Activated gamma-delta T cell treated with Interleukin-2 at 50 U/mL for 16 hours (primary cell): ENCODE measurements around the gene SLC25A14.
"Not testable (repeated sequence)": the region's sequence is repeated elsewhere in the genome, so short reads cannot be mapped to it uniquely, and the experiment has no call there.

ENCODE experiments used
- DNase-seq: peaks from one replicate; pipeline ENCODE4 v3.0.0-alpha.2; 2020

The SLC25A14 gene, protein sequence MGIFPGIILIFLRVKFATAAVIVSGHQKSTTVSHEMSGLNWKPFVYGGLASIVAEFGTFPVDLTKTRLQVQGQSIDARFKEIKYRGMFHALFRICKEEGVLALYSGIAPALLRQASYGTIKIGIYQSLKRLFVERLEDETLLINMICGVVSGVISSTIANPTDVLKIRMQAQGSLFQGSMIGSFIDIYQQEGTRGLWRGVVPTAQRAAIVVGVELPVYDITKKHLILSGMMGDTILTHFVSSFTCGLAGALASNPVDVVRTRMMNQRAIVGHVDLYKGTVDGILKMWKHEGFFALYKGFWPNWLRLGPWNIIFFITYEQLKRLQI

DNA sequence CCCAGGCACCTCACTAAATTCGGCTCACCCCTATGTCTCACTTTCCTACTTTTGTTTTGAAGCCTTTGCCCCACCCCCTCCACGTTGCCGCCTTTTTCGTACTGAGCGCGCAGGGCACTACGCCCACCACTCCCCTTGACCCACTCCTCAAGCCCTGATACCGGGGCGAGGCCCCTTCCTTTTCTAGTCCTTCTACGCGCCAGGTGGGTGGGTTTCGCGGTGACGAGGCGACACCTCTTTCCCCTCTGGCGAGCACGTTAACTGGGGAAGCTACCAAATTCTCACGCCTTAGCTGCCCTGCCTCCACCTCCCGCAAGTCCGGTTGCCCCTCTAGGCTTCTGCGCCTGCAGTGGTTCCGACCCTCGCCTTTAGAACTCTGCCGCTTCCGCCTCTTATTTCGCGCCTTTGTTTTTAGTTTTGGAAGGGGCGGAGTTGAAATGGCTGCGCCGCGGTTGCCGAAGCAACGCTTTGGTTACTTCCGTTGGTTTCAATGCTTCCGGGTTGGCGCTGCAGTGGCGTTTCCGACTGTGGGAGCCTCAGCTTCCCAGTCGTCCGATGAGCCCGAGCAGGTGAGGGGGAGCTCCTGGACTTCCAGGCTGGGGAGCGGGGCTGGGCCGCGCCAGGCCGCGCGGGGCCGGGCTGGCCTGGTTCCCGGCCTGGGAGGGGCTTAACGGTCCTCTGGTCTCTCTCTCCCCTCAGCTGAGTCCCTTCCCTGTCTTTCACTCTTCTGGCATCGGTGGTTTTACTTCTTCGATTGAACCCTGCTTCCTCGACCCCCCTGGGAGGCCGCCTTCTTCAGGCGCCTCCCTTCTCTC, at the start of gene SLC25A14:
Gene SLC25A14 (plus strand): TSS at position 512 of the 815 bp plus-strand sequence. CDS start 360 bp downstream, outside the sequence.
- peak; percentile 64 for DNase-seq

DNA sequence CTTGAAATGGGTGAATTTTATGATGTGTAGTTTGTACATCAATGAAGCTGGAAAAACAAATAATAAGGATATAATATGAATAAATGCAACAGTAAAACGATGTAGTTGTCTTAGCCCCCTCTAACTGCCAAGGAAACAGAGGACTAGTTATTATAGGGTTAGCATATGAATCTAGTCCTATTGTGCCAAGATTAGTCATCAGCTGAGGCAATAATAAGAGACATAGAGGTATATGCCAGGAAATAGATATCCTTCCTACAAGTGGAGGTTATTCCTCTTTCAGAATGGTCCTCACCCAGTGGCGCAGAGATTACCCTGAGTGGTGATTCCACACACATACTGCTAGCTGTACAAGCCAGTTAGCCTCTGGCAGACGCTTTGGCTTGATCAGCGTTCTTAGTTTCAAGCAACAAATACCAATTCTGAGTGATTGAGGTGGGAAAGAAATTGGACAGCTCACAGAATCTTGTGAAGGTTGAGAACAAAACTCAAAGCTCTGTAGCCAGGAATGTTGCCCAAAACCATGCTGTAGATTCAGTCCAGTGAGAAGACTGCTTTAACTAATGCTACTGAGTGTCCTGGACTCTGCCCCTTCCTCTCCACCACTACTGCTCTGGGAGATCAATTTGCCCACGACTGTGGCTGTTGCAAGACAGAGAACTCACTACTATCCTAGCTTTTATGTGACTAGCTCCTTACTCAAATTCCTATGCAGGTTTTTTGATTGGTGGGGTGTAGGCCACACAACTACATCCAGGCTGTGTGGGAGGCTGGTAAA, 44.0 kb upstream of the SLC25A14 start:
- DNase-seq = no peak

DNA sequence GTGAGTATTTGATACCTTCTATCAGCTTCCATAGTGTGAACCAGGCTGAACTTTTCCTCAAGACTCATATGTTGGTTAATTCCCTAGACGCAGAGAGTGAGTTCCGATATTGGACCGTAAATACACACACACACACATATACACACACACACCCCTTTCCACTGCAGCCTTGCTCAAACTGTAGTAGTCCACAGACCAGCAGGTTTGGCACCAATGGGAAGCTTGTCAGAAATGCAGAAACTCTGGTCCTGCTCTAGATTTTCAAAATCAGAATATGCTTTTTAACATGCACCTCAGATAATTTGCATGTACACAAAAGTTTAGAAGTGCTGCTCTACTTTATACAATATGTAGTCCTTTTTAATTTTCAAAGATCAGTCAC, 43.4 kb upstream of the SLC25A14 start:
- no peak for DNase-seq

DNA sequence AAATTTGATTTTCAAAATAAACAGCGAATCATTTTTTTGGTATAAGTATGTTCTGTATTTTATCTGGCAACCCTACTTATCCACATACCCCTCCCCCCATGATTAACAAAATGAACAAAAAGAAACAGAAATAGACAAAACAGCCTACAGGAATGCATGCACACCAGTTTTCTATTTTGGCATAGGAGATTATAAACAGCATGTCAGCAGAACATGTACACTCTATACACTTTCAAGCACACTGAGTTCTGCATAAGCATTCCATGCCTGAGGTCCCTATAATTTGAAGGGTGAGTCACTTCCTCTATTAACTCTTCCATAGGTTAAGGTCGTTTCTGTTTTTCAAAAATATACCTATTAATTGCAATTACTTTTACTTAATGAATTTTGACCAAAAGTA, 43.0 kb upstream of the SLC25A14 start:
- DNase-seq = no peak

DNA sequence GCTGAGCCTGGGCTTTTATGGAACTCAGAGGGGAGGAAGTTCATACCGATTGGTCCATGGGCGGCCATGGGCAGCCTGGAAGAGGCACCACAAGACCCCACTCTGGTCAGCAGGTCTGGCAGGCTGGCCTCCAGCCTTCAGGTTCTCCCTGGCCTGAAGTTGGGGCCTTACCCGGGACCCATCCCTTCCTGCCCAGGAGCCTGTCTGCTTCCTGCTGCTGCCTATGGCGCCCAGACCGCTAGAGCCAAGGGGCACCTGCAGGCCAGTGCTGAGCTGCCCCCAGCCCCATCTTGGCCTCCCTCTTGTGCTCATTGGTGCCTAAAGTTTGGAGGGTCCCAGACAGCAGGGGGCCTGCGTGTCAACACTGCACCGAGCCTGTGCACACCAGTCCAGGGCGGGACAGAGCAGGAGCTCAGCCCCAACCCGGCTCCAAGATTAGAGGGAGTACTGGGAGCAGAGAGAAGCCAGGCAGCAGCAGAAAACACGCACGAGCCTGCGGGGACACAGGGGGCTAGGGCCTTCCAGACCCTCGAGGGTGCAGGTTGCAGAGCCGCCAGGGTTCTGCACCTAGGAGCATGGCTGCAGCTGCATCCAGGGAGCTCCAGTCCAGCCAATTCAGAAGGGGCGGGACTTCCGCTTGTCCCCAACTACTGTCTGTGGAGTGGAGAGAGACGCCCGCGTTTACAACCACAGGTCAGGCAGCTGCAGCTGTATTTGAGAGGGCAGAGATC, 40.3 kb upstream of the SLC25A14 start:
- DNase-seq = no peak

DNA sequence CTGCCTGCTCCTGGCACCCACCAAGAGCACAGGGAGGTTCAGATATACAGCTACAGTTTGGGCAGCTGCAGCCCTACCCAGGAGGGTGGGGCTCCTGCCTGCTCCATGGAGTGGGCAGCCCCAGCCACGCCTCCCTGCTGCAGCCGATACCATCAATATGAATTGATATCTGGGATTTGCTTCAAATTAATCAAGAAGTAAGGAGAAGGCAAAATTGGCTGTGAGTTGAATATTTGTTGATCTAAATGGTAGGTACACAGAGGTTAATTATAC, 39.8 kb upstream of the SLC25A14 start:
- no peak for DNase-seq

DNA sequence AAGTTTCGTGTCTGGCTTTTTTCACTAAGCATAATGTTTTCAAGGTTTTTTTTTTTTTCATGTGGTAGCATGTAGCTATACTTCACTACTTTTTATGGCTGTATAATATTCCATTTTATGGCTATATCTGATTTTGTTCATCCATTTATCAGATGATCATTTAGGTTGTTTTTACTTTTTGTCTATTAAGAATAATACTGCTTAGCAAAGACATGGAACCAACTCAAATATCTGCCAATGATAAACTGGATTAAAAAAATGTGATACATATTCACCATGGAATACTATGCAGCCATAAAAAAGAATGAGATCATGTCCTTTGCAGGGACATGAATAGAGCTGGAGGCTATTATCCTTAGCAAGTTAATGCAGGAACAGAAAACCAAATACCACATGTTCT, 38.3 kb upstream of the SLC25A14 start:
- DNase-seq = no peak

DNA sequence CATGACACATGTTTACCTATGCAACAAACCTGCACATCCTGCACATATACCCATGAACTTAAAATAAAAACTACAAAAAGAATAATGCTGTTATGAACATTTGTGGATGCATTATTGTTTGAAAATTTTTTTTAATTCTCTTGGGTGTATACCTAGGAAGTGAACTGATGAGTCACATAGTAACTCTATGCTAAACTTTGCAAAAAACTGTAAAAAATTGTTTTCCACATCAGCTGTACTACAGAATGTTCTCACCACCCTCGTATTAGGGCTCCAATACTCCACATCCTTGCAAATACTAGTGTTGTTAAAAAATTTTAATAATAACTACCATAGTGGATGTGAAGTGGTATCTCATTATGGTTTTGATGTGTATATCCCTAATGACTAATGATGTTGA, 37.7 kb upstream of the SLC25A14 start:
- DNase-seq = no peak

DNA sequence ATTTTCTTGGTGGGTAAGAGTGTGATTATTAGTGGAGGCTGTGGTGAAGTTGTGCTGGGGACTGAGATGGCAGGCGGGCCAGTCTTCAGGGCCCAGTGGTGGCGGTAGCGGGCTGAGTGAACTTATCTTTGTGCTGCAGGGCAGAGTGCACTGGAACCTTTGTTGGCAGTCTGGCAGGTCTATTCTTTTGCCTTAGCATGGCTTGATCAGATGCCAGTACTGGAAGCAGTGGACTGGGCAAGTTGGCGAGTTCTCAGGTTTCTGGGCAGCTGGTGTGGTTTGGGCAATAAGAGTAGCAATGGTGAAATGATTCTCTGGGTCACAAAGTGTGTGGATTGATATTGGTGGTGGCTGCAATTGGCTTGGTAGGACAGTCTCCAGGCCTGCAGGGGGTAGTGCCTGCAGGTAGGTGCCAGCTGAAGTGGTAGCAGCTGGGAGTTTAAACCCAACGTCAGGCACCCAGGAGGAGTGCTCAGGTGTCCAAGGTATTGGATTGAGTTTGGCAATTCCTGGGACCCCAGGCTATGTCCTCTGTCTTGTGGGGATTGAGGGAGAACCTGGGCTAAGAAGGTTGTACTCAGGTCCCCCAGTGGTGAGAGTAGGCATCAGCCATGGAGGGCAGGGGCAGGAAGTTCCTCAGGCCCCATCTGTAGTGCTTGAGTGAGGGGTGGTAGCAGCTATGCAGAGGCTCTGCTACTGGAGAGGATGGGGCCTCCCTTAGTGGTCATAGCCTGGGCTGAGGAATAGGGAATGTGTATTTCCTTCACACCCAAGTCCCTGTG, 34.9 kb upstream of the SLC25A14 start:
- DNase-seq = no peak

DNA sequence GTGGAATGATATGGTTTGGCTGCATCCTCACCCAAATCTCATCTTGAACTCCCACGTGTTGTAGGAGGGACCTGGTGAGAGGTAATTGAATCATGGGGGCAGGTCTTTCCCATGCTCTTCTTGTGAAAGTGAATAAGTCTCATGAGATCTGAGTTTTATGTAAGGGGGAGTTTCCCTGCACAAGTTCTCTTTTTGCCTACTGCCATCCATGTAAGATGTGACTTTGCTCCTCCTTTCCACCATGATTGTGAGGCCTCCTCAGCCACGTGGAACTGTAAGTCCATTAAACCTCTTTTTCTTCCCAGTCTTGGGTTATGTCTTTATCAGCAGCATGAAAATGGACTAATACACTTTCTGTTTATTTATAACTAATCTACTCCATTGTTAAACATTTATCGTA, 19.8 kb upstream of the SLC25A14 start:
- not testable (repeated sequence) for DNase-seq

DNA sequence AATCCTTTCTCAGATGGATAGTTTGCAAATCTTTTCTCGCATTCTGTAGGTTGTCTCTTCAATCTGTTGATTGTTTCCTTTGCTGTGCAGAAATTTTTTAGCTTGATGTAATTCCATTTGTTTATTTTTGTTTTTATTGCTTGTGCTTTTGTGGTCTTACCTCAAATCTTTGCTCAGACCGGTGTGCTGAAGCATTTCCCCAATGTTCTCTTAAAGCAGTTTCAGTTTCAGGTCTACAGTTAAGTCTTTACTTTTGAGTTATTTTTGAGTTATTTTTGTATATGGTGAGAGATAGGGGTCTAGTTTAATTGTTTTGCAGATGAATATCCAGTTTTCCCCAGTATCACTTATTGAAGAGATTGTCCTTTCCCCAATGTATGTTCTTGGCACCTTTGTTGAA, 18.2 kb upstream of the SLC25A14 start:
- DNase-seq = no peak

DNA sequence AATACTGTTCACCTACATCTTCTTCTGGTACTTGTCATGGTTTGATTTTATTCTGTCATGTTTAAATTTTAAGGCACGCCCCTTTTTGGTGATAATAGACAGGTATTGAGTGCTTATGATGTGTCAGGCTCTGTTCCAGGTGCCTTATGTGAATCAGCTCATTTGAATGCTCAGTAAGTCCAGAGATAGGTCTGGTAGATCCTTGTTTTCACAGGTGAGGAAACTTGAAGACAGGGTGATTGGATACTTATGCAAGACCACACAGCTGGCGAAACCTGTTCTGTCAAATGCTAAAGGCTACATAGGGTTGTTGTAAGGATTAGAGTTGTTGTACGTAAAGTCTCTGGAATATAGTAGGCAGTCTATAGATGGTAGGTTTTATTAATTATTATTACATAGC, 9.6 kb upstream of the SLC25A14 start:
- no peak for DNase-seq

DNA sequence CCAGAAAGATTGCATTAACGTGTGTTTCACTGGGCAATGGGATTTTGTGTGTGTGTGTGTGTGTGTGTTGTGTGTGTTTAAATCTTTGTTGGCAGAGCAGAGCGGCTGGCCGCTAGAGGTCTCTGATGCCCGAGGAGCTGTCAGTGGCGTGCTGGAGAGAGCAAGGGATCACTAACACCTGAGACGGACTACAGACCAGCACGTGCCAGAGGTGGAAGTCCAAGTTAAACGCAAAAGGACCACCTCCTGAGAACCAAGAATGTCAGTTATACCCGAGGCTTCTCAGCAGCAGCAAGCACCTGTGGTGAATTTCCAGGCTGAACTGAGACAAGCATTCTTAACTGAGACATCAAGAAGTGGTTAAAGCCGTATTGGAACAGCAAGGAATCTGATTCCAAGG, 9.0 kb upstream of the SLC25A14 start:
- DNase-seq = peak; percentile 19

DNA sequence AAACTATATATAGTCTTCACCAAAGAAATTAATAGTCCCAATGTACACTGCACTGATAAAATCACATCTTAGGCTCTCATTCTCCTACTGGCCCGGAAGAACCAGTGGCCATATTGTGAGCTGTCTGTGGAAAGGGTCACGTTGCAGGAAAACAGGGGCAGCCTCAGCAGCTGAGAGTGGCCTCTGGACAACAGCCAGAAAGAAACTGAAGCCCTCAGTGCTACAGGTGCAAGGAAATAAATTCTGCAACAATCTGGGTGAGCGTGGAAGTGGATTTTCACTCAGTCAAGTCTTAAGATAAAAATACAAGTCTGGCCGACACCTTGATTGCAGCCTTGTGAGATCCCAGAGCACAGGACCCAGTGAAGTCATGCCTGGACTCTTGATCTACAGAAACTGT, 3.2 kb upstream of the SLC25A14 start:
- DNase-seq = no peak

DNA sequence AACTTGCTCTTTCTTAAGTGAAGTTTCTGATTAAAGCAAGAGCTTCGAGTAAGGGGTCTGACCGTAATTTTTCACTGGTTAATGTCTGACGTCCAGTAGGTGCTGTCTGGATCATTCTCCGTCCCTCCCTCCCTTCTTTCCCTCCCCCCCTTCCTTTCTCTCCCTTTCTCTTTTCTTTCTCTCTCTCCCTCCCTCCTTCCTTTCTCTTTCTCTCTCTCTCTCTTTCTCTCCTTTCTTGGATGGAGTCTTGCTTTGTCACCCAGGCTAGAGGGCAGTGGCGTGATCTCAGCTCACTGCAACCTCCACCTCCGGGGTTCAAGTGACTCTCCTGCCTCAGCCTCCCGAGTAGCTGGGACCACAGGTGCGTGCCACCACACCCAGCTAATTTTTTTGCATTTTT, 850 bp upstream of the SLC25A14 start:
- DNase-seq = not testable (repeated sequence)

DNA sequence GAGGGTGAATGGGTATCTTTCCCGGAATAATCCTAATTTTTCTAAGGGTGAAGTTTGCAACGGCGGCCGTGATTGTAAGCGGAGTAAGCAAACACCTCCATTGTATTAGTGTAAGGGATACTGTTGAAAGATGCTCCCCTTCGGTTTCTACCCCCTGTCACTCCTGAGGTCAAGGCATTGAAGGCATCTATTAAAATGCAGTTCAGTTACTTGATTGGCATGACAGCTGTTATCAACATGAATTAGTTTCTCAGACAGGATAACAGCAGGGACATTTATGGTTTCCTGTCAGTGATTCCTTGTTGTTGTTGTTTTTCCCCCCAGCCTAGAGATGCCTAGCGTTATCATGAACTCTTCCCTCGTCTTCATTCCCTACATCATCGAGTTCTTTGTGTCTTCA, 552 bp downstream of the SLC25A14 start:
- no peak for DNase-seq

DNA sequence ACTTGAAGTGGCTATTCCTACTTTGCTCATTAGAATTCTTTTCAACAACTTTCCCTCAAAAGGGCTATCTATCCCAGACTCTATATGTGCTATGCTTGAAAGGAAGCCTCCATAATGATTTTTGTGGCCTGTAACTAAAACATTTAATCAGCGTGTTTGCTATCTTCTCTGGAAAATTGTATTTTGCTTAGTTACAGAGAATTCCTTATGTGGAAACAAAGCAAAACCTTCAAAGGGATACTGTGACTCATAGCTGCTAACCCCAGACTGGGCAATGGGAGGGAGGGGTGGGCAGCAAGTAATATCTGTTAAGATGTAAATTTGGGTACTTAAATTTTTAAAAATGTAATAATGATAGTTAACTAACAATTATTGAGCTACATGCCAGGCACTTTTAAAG, 3.7 kb downstream of the SLC25A14 start:
- DNase-seq = no peak

DNA sequence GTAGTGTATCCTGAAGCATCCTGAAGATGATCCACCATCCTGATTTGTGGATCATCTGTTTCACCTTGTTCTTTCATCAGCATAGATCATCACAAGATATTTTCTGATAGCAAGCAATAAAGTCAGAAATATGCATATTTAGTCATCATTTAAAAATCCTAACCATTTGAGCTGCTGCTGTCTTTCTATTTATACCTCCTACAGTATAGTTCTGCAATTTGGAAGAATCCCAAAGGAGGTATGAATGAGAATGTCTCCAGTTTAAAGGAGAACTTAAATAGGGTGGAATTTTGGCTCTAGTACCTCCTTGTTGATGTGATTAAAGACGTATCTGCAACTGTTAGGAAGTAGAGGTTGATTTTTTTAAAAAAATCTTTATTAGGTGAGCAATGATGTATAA, 7.6 kb downstream of the SLC25A14 start:
- DNase-seq = no peak

DNA sequence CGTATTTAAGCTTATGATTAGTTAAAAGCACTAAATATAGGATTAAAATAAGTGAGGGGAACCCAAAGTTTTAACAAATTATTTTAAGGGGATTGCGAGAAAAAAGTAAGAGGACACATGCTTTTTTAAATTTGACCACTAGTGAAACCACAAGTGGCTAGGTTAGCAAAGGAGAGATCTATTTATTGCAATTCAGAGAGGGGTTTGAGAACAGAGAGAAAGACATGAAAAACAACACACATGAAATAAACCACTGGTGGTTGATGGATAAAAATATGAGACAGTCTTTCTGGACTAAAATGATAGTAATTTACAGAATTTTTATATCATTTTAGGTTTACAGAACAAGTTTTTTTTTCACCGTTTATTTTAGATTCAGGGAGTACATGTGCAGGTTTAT, 11.8 kb downstream of the SLC25A14 start:
- no peak for DNase-seq

DNA sequence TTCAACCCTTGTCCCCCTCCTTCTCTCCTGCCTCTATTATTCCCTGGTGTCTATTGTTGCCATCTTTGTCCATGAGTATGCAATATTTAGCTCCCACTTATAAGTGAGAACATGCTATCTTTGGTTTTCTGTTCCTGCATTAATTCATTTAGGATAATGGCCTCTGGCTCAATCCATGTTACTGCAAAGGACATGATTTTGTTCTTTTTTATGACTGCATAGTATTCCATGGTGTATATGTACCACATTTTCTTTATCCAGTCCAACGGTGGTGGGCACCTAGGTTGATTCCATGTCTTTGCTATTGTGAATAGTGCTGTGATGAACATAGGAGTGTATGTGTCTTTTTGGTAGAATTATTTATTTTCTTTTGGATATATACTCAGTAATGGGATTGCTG, 12.3 kb downstream of the SLC25A14 start:
- not testable (repeated sequence) for DNase-seq

DNA sequence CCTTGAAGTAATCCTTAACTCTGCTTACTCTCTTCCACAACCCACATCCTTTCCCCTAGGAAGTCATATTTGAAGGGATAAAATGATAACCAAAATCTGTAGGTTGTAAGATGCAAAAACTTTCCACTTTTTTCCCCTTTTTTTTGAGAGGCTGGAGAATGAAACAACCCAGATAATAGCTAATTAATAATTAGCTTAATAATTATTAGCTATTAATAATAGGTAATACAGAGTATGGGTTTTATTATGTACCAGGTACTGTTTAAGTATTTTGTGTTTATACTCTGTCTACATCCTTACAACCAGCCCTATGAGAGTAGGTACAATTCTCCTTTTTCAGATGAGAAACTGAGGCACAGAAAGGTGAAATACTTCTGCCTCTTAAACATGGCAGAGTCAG, 36.4 kb downstream of the SLC25A14 start:
- no peak for DNase-seq

DNA sequence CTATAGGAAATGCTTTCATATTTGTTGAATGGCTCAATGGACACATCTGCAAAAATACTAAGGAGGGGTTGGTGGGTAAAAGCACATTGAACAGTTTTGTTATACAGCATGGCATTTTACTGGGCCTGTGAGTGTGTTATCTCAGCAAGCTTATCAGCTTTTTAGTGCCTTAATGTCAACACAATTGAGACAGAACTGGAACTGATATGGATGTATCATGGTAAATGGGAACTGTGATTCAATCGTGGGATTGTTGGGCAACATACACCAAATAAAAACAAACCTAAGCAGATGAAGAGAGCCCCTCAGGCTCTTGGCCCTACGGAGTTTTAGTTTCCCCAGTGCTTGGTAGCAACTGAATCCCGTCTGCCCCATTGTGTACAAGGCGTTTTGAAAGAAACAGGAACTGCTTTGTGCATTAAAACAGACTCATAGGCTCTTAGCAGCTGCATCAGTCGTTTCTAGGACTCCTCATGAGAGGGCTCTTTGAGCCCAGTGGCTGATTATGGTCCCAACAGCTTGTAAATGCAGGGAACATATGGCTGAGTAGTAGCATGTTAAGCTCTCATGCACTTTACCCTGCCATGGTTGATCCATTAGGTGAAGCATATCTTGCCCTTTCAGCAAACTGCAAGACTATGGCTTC, 38.4 kb downstream of the SLC25A14 start:
- no peak for DNase-seq
